ENCODE measurements around the gene PPARG.
"Not testable (repeated sequence)": the region's sequence is repeated elsewhere in the genome, so short reads cannot be mapped to it uniquely, and the experiment has no call there.

PPARG gene

GRCh38 chr3:12477256-12477655 is 188.4 kb downstream of the PPARG start:
- TF ChIP-seq CTCF (IDR thresholded peaks at IDR 0.05; ENCODE audit: low read depth, low read length, missing control alignments): no peak
- DNase-seq (ENCODE audit: low read depth): no peak
- no peak overlapping the region for H3K4me3 ChIP-seq (ENCODE audit: low read depth, low read length)

- H3K4me3 ChIP-seq (ENCODE audit: low read depth, low read length): no peak overlapping the region
- TF ChIP-seq CTCF (IDR thresholded peaks at IDR 0.05; ENCODE audit: low read depth, low read length, missing control alignments): no peak
- DNase-seq (ENCODE audit: low read depth): no peak
Observed at GRCh38 chr3:12478326-12478725, 189.5 kb downstream of the PPARG start.

DNA sequence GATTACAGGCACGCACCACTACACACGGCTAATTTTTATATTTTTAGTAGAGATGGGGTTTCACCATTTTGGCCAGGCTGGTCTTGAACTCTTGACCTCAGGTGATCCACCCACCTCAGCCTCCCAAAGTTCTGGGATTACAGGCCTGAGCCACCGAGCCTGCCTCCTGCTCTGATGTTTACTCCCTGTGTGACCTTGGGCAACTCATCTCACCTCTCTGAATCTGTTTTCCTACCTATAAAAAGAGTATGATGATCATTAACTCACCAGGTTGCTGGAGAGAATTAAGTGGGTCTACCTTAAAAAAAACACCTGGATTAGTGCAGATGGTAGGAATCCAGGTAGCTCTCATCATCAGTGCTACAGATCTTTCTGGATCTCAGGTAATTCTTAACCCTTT is 190.3 kb downstream of the PPARG start:
- H3K4me3 ChIP-seq (ENCODE audit: low read depth, low read length); DNase-seq (ENCODE audit: low read depth): not testable (repeated sequence)

GRCh38 chr3:12479919-12480427 is 191.1 kb downstream of the PPARG start:
- H3K4me3 ChIP-seq (ENCODE audit: low read depth, low read length): no peak overlapping the region
- peak; percentile 24 for DNase-seq (ENCODE audit: low read depth)
- TF ChIP-seq CTCF (IDR thresholded peaks at IDR 0.05; ENCODE audit: low read depth, low read length, missing control alignments): peak; percentile 64

DNA sequence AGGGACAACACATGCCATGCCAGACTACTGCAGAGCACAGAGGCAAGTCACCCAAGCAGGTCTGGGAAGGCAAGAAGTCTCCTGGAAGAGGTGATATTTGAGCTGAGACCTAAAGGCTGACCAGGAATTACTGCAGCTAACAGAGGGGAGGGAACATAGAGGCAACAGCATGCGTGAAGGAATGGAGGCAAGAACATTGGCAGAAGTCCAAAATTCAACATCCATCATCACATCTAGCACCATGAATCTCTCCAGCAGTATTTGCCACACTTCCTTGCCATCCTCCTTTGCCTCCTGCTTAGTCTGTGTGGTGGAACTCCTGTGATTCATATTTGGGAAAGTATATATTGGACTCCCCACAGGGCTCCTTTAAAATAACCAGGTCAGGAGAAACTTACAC is 194.5 kb downstream of the PPARG start:
- H3K4me3 ChIP-seq (ENCODE audit: low read depth, low read length): peak overlapping the region; percentile 95; the same call in 1 of the 2 replicates
- TF ChIP-seq CTCF (IDR thresholded peaks at IDR 0.05; ENCODE audit: low read depth, low read length, missing control alignments): no peak
- no peak for DNase-seq (ENCODE audit: low read depth)

DNA sequence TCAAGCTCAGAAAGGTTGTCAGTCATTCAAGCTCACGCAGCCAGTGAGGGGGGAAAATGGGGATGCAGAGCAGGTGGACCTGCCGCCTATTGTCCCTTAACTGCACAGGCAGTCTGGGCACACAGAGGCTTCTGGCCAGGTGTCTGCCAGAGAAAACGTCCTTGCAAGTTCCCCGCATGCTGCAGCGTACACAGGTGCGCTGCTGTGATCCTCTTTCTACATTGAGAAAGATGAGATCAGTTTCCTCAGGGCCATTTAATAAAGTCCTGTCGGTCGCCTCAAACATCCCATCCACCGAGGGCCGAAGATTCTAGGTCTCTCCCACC is 195.0 kb downstream of the PPARG start:
- no peak for TF ChIP-seq CTCF (IDR thresholded peaks at IDR 0.05; ENCODE audit: low read depth, low read length, missing control alignments)
- DNase-seq (ENCODE audit: low read depth): no peak

More for the DNA sequence above, 195.0 kb downstream of the PPARG start:
- H3K4me3 ChIP-seq (ENCODE audit: low read depth, low read length): peak overlapping the region; percentile 95

All from GM12864 (cell line).